GM10847 (cell line): Measurements from ENCODE around the gene STUB1.

ENCODE experiments used
- POLR2A ChIP-seq: IDR thresholded peaks from 2 replicates; pipeline ENCODE4 v1.6.1; 2011; ENCODE audit not compliant: insufficient read length; ENCODE audit errors: extremely low read depth

The STUB1 gene

DNA sequence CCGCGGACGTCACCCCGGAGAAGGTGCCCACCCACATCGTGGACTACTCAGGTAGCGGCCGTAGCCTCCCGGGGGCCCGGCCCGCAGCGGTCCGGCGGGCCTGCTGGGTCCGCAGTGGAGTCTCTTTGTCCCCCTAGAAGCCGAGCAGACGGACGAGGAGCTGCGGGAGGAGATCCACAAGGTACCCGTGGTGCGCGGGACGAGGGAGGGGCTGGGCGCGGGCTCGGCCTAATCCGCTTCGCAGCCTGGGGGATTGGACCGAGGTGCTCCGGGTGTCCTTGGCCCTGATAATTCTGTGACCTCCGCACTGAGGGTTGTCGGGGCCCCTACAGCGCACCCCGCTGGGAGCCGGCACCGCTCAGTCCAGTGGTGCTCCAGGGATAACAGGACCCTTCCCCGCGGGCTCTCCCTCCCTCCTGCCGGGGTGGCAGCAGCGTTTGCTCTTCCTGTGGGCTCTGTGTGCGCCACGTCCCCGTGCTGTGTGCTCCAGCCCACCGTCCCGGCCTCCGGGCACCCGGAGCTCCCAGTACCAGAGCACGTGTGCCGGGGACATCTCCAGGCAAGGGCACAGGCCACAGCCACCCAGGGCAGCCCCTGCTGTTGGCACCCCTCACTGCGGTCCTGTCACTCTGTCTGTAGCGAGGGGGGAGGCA, 11.6 kb upstream of the STUB1 start:
- no peak for TF ChIP-seq POLR2A

DNA sequence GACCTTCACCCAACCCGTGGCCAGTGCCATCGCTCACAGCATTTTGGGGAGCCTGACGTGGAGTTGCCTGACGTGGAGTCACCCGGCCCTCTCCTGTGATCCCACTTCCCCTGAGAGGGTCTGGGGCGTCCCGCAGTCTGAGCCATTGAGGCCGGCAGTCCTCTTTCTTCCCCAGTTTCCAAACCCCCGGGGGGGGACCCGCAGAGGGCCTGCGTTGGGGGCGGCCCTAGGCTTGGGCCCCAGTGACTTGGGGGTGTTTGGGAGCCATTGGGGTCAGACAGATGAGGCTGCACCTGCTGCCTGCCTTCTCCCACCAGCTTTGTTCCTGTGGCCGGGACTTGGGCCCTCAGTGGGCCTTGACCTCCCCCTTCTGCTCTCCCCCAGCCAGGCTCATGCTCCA, 10.5 kb upstream of the STUB1 start:
- TF ChIP-seq POLR2A: no peak

DNA sequence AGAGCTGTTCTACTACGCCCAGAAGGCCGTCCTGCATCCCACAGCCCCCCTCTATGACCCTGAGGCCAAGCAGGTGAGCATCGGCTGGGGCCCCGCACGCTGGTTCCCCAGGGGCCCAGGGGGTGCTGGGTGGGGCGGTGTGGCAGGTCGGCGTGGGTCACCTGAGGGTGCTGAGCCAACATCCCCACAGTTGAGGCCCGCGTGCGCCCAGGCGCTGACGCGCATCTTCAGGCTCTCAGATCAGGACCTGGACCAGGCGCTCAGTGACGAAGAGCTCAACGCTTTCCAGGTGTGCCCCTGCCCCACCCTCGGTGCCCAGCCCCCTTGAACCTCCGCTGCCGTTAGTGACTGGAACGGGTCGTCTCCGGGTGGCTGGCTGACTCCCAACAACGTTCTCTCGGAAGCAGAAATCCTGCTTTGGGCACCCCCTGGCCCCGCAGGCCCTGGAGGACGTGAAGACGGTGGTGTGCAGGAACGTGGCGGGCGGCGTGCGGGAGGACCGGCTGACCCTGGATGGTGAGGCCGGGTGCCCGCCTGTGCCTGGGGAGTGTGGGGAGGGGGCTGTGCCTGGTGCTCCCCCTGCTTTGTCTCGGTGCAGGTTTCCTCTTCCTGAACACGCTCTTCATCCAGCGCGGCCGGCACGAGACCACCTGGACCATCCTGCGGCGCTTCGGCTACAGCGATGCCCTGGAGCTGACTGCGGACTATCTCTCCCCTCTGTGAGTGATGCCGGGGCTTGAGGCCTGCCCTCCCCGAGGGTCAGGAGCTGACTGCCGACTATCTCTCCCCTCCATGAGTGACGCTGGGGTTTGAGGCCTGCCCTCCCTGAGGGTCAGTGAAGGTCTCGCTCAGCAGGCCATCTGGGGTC, 9.5 kb upstream of the STUB1 start:
- TF ChIP-seq POLR2A: no peak

DNA sequence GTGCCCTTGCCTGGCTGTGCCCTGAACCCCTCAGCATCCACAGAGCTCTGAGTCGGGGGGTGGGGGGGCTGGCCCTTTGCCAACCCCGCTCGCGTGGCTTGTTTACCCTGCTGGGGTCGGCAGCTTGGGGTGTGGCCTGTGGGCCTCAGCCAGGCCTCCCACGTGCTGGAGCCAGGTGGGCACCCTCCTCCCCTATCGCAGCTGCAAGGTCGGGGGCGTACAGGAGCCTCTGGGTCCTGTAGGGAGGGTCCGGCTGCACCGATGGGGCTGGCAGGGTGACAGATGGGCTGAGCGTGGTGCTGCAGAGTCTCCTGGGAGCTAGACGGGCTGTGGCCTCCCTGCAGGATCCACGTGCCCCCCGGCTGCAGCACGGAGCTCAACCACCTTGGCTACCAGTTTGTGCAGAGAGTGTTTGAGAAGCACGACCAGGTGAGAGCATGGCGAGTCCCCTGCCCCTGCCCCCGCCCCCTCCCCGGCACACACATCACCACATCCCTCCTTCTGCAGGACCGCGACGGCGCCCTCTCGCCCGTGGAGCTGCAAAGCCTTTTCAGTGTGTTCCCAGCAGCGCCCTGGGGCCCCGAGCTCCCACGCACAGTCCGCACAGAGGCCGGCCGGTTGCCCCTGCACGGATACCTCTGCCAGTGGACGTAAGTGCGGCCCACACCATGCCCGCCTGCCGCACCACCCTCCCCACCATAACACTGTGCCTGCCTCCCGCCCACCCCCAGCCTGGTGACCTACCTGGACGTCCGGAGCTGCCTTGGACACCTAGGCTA, 8.7 kb upstream of the STUB1 start:
- no peak for TF ChIP-seq POLR2A

DNA sequence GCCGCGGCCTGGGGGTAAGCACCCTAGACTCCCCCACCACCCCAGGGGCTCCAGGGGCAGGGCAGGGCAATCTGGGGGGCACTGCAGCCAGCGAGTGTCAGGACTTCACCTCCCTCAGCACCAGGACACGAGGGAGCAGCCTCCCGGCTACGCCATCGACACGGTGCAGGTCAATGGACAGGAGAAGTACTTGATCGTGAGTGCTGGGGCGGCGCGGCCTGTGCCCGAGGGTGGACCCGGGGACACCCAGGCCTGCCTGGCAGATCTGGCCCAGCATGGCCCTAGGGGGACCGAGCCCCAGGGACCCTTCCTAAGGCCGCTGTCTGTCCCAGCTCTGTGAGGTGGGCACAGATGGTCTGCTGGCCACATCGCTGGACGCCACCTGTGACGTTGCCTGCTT, 7.8 kb upstream of the STUB1 start:
- no peak for TF ChIP-seq POLR2A

DNA sequence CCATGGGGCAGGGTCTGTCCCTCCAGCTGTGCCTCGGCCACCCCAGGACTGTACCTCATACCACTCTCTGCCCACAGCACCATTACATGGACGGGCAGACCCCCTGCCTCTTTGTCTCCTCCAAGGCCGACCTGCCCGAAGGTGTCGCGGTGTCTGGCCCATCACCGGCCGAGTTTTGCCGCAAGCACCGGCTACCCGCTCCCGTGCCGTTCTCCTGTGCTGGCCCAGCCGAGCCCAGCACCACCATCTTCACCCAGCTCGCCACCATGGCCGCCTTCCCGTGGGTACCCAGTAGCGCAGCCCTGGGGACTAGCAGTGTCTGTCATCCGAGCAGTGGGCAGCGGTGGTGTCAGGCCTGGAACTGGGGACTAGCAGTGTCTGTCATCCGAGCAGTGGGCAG, 7.4 kb upstream of the STUB1 start:
- no peak for TF ChIP-seq POLR2A

DNA sequence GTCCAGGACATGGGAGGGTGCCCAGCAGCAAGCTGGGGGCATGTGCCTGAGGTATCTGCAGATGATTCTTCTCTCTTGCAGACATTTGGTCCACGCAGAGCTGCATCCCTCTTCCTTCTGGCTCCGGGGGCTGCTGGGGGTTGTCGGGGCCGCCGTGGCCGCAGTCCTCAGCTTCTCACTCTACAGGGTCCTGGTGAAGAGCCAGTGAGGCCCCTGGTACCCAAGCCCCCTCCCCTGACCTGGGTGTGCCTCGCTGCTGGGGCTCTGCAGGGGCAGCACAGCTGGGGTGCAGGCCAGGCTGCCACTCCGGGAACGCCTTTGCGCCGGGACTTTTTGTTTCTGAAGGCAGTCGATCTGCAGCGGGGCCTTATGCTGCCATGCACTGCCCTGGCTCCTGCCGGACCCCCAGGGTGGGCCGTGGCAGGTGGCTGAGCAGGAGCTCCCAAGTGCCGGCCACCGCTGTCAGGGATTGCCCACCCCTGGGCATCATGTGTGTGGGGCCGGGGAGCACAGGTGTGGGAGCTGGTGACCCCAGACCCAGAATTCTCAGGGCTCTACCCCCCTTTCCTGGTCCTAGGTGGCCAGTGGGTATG, 6.7 kb upstream of the STUB1 start:
- TF ChIP-seq POLR2A: no peak

DNA sequence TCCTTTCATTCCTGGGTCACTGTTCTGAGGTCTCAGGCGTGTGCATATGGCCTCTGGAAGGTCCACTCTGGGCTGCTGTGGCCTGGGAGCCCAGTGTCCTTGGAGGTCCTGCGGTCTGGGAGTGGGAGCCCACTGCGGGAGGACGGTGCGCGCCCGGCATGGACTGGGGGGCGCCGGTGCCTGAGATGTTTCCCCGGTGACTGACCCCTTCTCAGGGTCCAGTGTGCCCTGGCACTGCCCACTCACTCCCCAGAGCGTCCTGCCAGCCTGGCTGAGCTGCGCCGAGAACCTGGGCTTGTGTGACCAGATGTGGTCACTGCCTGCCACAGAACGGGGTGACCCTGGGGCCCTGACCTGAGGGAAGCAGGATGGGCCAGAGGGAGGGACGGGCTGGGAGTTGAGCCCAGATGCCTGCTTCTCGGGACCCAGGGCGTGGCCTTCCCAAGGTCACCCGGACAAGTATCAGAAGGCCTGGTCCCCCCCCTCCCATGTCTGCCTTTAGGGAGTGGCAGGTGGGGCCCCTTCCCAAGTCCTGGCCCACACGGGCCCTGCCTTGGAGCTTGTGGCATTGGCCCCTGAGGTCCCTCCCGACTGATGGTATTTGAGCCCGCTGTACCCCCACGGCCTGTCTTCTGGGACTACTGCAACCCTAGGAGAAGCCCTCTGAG, 5.9 kb upstream of the STUB1 start:
- TF ChIP-seq POLR2A: no peak

DNA sequence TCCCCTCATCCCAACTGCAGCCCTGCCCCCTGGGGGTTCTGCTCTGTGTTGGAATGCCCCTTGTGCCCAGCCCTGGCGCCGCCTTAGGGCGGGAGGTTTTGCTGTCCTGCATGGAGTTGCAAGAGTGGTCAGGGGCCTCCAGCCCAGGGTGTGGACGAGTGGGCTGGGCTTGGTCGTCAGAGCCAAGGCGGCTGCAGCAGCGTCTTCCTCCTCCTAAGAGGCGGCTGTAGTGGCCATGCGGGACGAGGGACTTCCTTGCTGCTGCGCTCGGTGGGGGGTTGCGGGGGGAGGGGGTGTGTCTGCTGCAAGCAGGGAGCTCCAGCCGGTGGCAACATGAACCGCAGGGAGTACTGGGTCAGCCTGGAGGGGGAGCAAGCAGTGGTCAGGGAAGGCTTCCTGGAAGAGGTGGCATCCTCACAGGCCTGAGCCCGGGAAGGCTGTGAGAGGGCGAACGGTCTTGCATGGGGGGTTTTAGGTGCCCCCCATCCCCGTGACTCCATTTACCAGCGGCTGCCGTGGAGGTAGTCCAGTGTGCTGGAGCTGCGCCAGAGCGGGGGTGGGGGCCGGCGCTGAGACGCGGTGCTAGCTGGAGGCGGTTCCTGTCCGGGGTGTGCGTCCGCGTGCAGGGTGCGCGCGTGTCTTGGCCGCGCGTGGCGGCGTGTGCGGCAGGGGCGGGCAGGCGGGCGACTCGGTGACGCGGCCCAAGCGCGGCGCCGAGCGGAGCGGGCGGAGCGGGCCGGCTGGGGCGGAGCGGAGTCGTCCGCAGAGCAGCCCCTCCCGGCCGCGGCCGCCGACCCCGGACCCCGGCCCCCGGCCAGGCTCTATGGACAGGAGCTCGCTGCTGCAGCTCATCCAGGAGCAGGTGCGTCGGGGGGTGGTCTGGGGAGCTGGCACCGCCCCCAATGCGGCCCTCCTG, 5.0 kb upstream of the STUB1 start, which contains the start of gene RHBDL1:
Gene RHBDL1, plus strand, starts transcription at position 704 of the 916 bp plus-strand sequence. Its CDS starts 120 bp downstream, at position 824.
- TF ChIP-seq POLR2A: no peak

DNA sequence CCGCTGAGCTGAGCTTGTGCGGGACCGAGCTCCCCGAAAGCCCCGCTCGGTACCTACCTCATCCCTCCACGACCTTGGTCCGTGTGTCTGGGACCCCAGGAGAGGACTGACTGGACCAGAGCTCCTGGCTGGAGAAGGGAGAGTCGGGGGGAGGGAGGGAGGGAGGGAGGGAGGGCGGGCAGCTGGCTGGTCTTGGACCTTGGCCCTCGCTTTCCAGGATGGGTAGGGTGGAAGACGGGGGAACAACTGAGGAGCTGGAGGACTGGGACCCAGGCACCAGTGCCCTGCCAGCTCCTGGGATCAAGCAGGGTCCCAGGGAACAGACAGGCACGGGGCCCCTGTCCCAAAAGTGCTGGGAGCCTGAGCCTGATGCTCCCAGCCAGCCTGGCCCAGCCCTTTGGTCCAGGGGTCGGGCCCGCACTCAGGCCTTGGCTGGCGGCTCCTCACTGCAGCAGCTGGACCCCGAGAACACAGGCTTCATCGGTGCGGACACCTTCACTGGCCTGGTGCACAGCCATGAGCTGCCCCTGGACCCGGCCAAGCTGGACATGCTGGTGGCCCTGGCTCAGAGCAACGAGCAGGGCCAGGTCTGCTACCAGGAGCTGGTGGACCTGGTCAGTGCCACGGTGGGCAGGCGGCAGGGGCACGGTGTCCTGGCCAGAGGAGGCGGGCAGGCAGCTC, 4.2 kb upstream of the STUB1 start:
- TF ChIP-seq POLR2A: no peak

DNA sequence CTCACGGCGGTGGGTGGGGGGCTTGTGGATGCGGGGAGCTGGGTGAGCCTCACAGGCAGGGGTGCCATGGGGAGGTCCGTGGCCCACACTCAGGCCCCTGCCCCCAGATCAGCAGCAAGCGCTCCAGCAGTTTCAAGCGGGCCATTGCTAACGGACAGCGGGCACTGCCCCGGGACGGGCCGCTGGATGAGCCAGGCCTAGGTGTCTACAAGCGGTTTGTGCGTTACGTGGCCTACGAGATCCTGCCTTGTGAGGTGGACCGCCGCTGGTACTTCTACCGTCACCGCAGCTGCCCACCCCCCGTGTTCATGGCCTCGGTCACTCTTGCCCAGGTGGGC, 3.7 kb upstream of the STUB1 start:
- TF ChIP-seq POLR2A: no peak

DNA sequence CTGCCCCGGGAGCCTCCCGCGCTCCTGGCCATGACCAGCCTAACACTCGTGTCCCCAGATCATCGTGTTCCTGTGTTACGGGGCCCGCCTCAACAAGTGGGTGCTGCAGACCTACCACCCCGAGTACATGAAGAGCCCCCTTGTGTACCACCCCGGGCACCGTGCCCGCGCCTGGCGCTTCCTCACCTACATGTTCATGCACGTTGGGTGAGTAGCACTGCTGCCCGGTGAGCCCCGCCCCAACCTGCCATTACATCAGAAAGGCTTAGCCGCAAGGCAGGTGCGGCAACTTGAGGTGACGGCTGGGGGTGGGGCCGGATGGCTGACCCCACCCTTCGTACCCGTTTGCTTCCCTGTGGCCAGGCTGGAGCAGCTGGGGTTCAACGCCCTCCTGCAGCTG, 3.3 kb upstream of the STUB1 start:
- no peak for TF ChIP-seq POLR2A

DNA sequence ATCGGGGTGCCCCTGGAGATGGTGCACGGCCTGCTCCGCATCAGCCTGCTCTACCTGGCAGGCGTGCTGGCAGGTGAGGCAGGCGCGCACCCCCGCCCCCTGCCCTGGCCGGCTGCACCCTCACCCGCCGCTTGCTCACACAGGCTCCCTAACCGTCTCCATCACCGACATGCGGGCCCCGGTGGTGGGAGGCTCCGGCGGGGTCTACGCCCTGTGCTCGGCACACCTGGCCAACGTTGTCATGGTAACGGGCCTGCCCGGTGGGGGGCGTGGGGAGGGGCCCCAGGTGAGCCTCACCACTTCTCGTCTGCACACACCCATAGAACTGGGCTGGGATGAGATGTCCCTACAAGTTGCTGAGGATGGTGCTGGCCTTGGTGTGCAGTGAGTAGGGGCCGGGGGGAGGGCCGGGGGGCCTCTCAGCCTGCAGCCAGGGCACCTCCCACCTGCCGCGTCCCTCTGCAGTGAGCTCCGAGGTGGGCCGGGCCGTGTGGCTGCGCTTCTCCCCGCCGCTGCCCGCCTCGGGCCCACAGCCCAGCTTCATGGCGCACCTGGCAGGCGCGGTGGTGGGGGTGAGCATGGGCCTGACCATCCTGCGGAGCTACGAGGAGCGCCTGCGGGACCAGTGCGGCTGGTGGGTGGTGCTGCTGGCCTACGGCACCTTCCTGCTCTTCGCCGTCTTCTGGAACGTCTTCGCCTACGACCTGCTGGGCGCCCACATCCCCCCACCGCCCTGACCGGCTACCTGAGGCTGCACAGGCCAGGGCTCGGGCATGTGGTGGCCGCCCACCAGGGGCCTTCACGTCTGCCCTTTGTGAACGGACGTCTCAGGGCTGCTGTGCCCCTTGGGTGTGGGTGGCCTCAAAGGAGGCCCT, 2.7 kb upstream of the STUB1 start:
- no peak for TF ChIP-seq POLR2A
